ENCODE measurements around the gene RRP1.
"Not testable (repeated sequence)": the region's sequence is repeated elsewhere in the genome, so short reads cannot be mapped to it uniquely, and the experiment has no call there.

The RRP1 gene

GRCh38 chr21:43818685-43819084, 29.3 kb downstream of the RRP1 start:
- no peak for TF ChIP-seq CTCF (conservative IDR thresholded peaks at IDR 0.05; ENCODE audit: low read length)
- H3K4me3 ChIP-seq (ENCODE audit: low read length) = no peak overlapping the region
- no peak for DNase-seq (ENCODE audit: low read depth)

- H3K4me3 ChIP-seq (ENCODE audit: low read length) = no peak overlapping the region
- TF ChIP-seq CTCF (conservative IDR thresholded peaks at IDR 0.05; ENCODE audit: low read length) = no peak
- DNase-seq (ENCODE audit: low read depth) = no peak
These were observed 30.4 kb downstream of the RRP1 start for GRCh38 chr21:43819511-43820405.

- no peak for TF ChIP-seq CTCF (conservative IDR thresholded peaks at IDR 0.05; ENCODE audit: low read length)
- no peak overlapping the region for H3K4me3 ChIP-seq (ENCODE audit: low read length)
- no peak for DNase-seq (ENCODE audit: low read depth)
These were observed 31.1 kb downstream of the RRP1 start for GRCh38 chr21:43820466-43820865.

- DNase-seq (ENCODE audit: low read depth); H3K4me3 ChIP-seq (ENCODE audit: low read length): not testable (repeated sequence)
These were observed 32.8 kb downstream of the RRP1 start for GRCh38 chr21:43822166-43822565.

GRCh38 chr21:43822741-43823140, 33.4 kb downstream of the RRP1 start:
- not testable (repeated sequence) for DNase-seq (ENCODE audit: low read depth); H3K4me3 ChIP-seq (ENCODE audit: low read length)

GRCh38 chr21:43824333-43825241, 35.2 kb downstream of the RRP1 start:
- TF ChIP-seq CTCF (conservative IDR thresholded peaks at IDR 0.05; ENCODE audit: low read length) = no peak
- DNase-seq (ENCODE audit: low read depth) = peak; percentile 58
- no peak overlapping the region for H3K4me3 ChIP-seq (ENCODE audit: low read length)

GRCh38 chr21:43825242-43825935, 36.0 kb downstream of the RRP1 start:
- H3K4me3 ChIP-seq (ENCODE audit: low read length) = no peak overlapping the region
- DNase-seq (ENCODE audit: low read depth) = no peak
- no peak for TF ChIP-seq CTCF (conservative IDR thresholded peaks at IDR 0.05; ENCODE audit: low read length)
